ENCODE measurements around the gene TTC3. TPM values are rescaled to one million over a fixed set of nuclear protein-coding genes. Genes with fewer than 3 reads are reported as not detected.

TTC3 gene
- total RNA-seq, 1 experiment from 2014 or later = 77.6 TPM

DNA sequence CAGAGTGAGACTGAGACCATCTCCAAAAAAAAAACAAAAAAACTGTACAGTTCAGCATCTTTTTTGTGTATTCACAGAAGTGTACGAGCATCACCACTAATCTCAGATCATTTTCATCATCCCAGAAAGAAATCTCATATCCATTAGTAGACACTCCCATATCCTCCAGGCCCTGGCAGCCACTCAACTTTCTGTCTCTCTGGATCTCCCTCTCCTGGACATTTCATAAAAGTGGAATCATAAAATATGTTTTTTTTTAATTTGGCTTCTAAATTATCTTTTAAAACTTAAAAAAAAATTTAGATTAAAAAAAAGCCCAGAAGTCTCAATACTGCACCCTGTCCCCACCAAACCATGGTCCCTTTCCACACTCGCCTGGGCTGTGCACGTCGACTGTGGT lies 44.5 kb upstream of the TTC3 start:
- BruUV-seq (replicated peaks) = no TSS peak
- CTCF ChIA-PET = no interaction called here
- no peaks in the 10 kb centered on the region for H3K27me3 ChIP-seq (ENCODE audit: insufficient read depth, low read depth)
- H3K4me3 ChIP-seq = no peak overlapping the region
- intact Hi-C loops (cut with micrococcal nuclease; ENCODE audit: unreplicated experiment) = no loop called here
- H4K20me1 ChIP-seq (ENCODE audit: insufficient read depth) = no peaks in the 10 kb centered on the region
- H3K4me2 ChIP-seq = no peak overlapping the region
- no peaks in the 10 kb centered on the region for H3K36me3 ChIP-seq (ENCODE audit: low read depth)
- DNase-seq = no peak
- POLR2A ChIA-PET (ENCODE audit: unreplicated experiment) = no interaction called here
- no peaks in the 10 kb centered on the region for H3K9me2 ChIP-seq (ENCODE audit: insufficient read depth)
- no peaks in the 10 kb centered on the region for H3K9me3 ChIP-seq (ENCODE audit: insufficient read depth, low read depth)
- H3F3A ChIP-seq (ENCODE audit: insufficient read depth, low read depth) = peaks cover 7% of the 10 kb centered on the region; the same call in 1 of the 2 replicates
- H3K4me1 ChIP-seq (replicated peaks; ENCODE audit: insufficient read depth) = 0 out of 2 replicates have a peak, but pooled peaks cover 4% of the 10 kb centered on the region
- TF ChIP-seq EZH2 (IDR thresholded peaks at IDR 0.05; ENCODE audit: low read depth) = no peak
- TF ChIP-seq, protein P1, sequence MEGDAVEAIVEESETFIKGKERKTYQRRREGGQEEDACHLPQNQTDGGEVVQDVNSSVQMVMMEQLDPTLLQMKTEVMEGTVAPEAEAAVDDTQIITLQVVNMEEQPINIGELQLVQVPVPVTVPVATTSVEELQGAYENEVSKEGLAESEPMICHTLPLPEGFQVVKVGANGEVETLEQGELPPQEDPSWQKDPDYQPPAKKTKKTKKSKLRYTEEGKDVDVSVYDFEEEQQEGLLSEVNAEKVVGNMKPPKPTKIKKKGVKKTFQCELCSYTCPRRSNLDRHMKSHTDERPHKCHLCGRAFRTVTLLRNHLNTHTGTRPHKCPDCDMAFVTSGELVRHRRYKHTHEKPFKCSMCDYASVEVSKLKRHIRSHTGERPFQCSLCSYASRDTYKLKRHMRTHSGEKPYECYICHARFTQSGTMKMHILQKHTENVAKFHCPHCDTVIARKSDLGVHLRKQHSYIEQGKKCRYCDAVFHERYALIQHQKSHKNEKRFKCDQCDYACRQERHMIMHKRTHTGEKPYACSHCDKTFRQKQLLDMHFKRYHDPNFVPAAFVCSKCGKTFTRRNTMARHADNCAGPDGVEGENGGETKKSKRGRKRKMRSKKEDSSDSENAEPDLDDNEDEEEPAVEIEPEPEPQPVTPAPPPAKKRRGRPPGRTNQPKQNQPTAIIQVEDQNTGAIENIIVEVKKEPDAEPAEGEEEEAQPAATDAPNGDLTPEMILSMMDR (conservative IDR thresholded peaks at IDR 0.05) = 0 out of 2 replicates have a peak, but pooled peaks have one; percentile 23
- no peaks in the 10 kb centered on the region for H3K79me2 ChIP-seq (ENCODE audit: low read depth)
- H3K27ac ChIP-seq = no peak overlapping the region
- no peak overlapping the region for H2AFZ ChIP-seq

DNA sequence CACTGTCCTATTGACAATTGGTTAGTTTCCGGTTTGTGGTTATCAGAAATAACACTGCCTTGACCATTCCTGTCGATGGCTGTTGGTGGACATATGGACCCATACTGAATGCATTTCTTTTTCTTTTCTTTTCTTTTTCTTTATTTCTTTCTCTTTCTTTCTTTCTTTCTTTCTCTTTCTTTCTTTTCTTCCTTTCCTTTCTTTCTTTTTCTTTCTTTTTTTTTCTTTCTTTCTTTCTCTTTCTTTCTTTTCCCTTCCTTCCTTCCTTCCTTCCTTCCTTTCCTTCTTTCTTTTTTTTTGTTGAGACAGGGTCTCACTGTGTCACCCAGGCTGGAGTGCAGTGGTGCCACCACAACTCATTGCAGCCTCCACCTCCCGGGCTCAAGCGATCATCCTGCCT lies 42.2 kb upstream of the TTC3 start:
- no peak overlapping the region for H3K4me2 ChIP-seq
- no peaks in the 10 kb centered on the region for H3K9me3 ChIP-seq (ENCODE audit: insufficient read depth, low read depth)
- no peak overlapping the region for H3K4me3 ChIP-seq
- H3K27ac ChIP-seq = no peak overlapping the region
- no peaks in the 10 kb centered on the region for H3K36me3 ChIP-seq (ENCODE audit: low read depth)
- 0 out of 2 replicates have a peak, but pooled peaks cover 4% of the 10 kb centered on the region for H3K4me1 ChIP-seq (replicated peaks; ENCODE audit: insufficient read depth)
- POLR2A ChIA-PET (ENCODE audit: unreplicated experiment) = no interaction called here
- H3F3A ChIP-seq (ENCODE audit: insufficient read depth, low read depth) = peaks cover 7% of the 10 kb centered on the region; the same call in 1 of the 2 replicates
- no TSS peak for BruUV-seq (replicated peaks)
- no peak overlapping the region for H2AFZ ChIP-seq
- intact Hi-C loops (cut with micrococcal nuclease; ENCODE audit: unreplicated experiment) = no loop called here
- no peaks in the 10 kb centered on the region for H4K20me1 ChIP-seq (ENCODE audit: insufficient read depth)
- no peaks in the 10 kb centered on the region for H3K79me2 ChIP-seq (ENCODE audit: low read depth)
- no peaks in the 10 kb centered on the region for H3K27me3 ChIP-seq (ENCODE audit: insufficient read depth, low read depth)
- CTCF ChIA-PET = no interaction called here
- TF ChIP-seq, protein P1 (conservative IDR thresholded peaks at IDR 0.05) = no peak
- TF ChIP-seq EZH2 (IDR thresholded peaks at IDR 0.05; ENCODE audit: low read depth) = no peak
- no peaks in the 10 kb centered on the region for H3K9me2 ChIP-seq (ENCODE audit: insufficient read depth)
- no peak for DNase-seq

DNA sequence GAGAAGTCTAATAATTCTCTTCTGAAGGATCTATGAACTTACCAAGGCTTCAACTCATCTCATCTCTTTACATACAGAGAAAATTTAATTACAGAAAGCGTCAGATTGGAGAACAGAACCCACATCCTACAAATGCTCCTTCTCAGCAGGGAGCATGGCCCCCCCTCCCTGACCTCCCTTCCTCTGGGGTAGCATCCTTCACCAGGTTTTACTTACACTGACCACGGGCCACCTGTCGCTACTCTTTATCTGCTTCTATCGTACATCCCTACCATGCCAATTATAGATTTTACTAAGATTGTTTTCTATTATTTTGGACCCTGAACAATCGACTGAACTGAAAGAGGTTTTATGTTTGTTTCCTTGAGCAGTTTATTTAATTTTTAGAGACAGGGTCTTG lies 40.8 kb upstream of the TTC3 start:
- H4K20me1 ChIP-seq (ENCODE audit: insufficient read depth) = no peaks in the 10 kb centered on the region
- H3K79me2 ChIP-seq (ENCODE audit: low read depth) = no peaks in the 10 kb centered on the region
- BruUV-seq (replicated peaks) = no TSS peak
- DNase-seq = no peak
- no peak overlapping the region for H3K4me3 ChIP-seq
- no peak overlapping the region for H2AFZ ChIP-seq
- TF ChIP-seq EZH2 (IDR thresholded peaks at IDR 0.05; ENCODE audit: low read depth) = no peak
- TF ChIP-seq, protein P1 (conservative IDR thresholded peaks at IDR 0.05) = no peak
- H3K9me3 ChIP-seq (ENCODE audit: insufficient read depth, low read depth) = no peaks in the 10 kb centered on the region
- peak overlapping the region; percentile 45 for H3K4me2 ChIP-seq
- no peaks in the 10 kb centered on the region for H3K36me3 ChIP-seq (ENCODE audit: low read depth)
- H3K27me3 ChIP-seq (ENCODE audit: insufficient read depth, low read depth) = no peaks in the 10 kb centered on the region
- intact Hi-C loops (cut with micrococcal nuclease; ENCODE audit: unreplicated experiment) = no loop called here
- no peak overlapping the region for H3K27ac ChIP-seq
- H3F3A ChIP-seq (ENCODE audit: insufficient read depth, low read depth) = peaks cover 7% of the 10 kb centered on the region; the same call in 1 of the 2 replicates
- 0 out of 2 replicates have a peak, but pooled peaks cover 4% of the 10 kb centered on the region for H3K4me1 ChIP-seq (replicated peaks; ENCODE audit: insufficient read depth)
- CTCF ChIA-PET = no interaction called here
- POLR2A ChIA-PET (ENCODE audit: unreplicated experiment) = no interaction called here
- no peaks in the 10 kb centered on the region for H3K9me2 ChIP-seq (ENCODE audit: insufficient read depth)

Data from PC-9 (cell line).